ENCODE results near the gene CCDC169.
"Not testable (repeated sequence)": the region's sequence is repeated elsewhere in the genome, so short reads cannot be mapped to it uniquely, and the experiment has no call there.

DNA sequence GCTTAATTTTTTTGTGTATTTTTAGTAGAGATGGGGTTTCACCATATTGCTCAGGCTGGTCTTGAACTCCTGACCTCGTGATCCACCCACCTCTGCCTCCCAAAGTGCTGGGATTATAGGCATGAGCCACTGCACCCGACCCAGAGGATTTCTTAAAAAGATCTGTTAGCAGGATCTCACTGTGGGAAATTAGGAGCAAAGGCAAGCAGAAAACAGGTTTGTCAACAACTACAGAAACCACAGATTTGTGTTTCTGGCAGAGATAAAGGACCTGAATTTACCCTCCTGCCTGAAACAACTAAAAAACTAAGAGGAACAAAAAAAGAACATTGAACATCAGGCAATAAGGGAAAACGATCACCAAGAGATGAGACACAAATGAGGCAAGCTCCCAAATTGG is 1.9 kb upstream of the CCDC169 start:
- TF ChIP-seq, protein P1, sequence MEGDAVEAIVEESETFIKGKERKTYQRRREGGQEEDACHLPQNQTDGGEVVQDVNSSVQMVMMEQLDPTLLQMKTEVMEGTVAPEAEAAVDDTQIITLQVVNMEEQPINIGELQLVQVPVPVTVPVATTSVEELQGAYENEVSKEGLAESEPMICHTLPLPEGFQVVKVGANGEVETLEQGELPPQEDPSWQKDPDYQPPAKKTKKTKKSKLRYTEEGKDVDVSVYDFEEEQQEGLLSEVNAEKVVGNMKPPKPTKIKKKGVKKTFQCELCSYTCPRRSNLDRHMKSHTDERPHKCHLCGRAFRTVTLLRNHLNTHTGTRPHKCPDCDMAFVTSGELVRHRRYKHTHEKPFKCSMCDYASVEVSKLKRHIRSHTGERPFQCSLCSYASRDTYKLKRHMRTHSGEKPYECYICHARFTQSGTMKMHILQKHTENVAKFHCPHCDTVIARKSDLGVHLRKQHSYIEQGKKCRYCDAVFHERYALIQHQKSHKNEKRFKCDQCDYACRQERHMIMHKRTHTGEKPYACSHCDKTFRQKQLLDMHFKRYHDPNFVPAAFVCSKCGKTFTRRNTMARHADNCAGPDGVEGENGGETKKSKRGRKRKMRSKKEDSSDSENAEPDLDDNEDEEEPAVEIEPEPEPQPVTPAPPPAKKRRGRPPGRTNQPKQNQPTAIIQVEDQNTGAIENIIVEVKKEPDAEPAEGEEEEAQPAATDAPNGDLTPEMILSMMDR (optimal IDR thresholded peaks at IDR 0.05 in 1 of 3, IDR thresholded peaks at IDR 0.05 in 1 of 3, conservative IDR thresholded peaks at IDR 0.05 in 1 of 3; ENCODE audit: extremely low read depth in 1 of 3, insufficient read depth in 2 of 3, low read length in 3 of 3) = not testable (repeated sequence)
- TF ChIP-seq EZH2 (IDR thresholded peaks at IDR 0.05; ENCODE audit: low read length) = not testable (repeated sequence)

All from keratinocyte (primary cell).